Subcutaneous abdominal adipose tissue (tissue), 5 donors: ENCODE measurements around the gene RSPH6A.
"Not testable (repeated sequence)": the region's sequence is repeated elsewhere in the genome, so short reads cannot be mapped to it uniquely, and the experiment has no call there.

Experiments
- H3K27ac ChIP-seq: one replicate; pipeline ENCODE4 v1.7.0; 2013; ENCODE audit warnings: low read depth, mild to moderate bottlenecking, inconsistent platforms, low read length, moderate library complexity
- H3K27me3 ChIP-seq, 5 donors: one replicate each; pipeline ENCODE4 v1.7.0; 2013; ENCODE audit warnings: low read length in 5 of 5, inconsistent platforms in 1 of 5; ENCODE audit not compliant: control insufficient read depth in 5 of 5, insufficient read depth in 4 of 5
- H3K36me3 ChIP-seq, 5 donors: one replicate each; pipeline ENCODE4 v1.7.0; 2013; ENCODE audit warnings: low read length in 5 of 5; ENCODE audit not compliant: control insufficient read depth in 5 of 5, insufficient read depth in 5 of 5
- H3K4me1 ChIP-seq, 5 donors: one replicate each; pipeline ENCODE4 v1.7.0; 2013; ENCODE audit warnings: low read length in 5 of 5, mild to moderate bottlenecking in 3 of 5, moderate library complexity in 1 of 5; ENCODE audit not compliant: control insufficient read depth in 5 of 5, insufficient read depth in 5 of 5
- H3K4me3 ChIP-seq, 5 donors: one replicate each; pipeline ENCODE4 v1.7.0; 2013; ENCODE audit warnings: low read length in 5 of 5, low read depth in 1 of 5
- H3K9ac ChIP-seq, 5 donors: one replicate each; pipeline ENCODE4 v1.7.0; 2013; ENCODE audit warnings: low read length in 5 of 5, mild to moderate bottlenecking in 4 of 5, moderate library complexity in 3 of 5
- H3K9me3 ChIP-seq, 5 donors: one replicate each; pipeline ENCODE4 v1.7.0; 2013; ENCODE audit warnings: low read length in 5 of 5; ENCODE audit not compliant: control insufficient read depth in 5 of 5
- donor health status: healthy.
- donor health status: healthy.
- donor health status: healthy.
- donor health status: healthy.
- donor health status: healthy.

The RSPH6A gene

GRCh38 chr19:45762870-45763631, 52.1 kb downstream of the RSPH6A start:
- H3K9ac ChIP-seq: no peak overlapping the region
- H3K4me3 ChIP-seq: no peak overlapping the region
- no peaks in the 10 kb centered on the region for H3K9me3 ChIP-seq
- peaks cover 0 to 20% (median 5%) of the 10 kb centered on the region in 5 donors for H3K27me3 ChIP-seq
- no peak overlapping the region for H3K27ac ChIP-seq
- H3K4me1 ChIP-seq: peaks cover 0 to 36% (median 32%) of the 10 kb centered on the region in 5 donors
- peaks cover 0 to 5% (median 0%) of the 10 kb centered on the region in 5 donors for H3K36me3 ChIP-seq

- H3K27me3 ChIP-seq: peaks cover 0 to 20% (median 5%) of the 10 kb centered on the region in 5 donors
These were observed 53.4 kb downstream of the RSPH6A start for GRCh38 chr19:45761714-45762113.

GRCh38 chr19:45758921-45759320, 56.2 kb downstream of the RSPH6A start:
- H3K27ac ChIP-seq: no peak overlapping the region
- peaks cover 0 to 14% (median 5%) of the 10 kb centered on the region in 5 donors for H3K27me3 ChIP-seq
- no peak overlapping the region for H3K4me3 ChIP-seq
- no peaks in the 10 kb centered on the region for H3K9me3 ChIP-seq
- H3K9ac ChIP-seq: peak overlapping the region in 1 of 5 donors; percentile 14
- H3K4me1 ChIP-seq: peaks cover 0 to 2% (median 1%) of the 10 kb centered on the region in 5 donors
- H3K36me3 ChIP-seq: no peaks in the 10 kb centered on the region

More at GRCh38 chr19:45761714-45762113, 53.4 kb downstream of the RSPH6A start:
- H3K4me3 ChIP-seq: no peak overlapping the region
- no peak overlapping the region for H3K27ac ChIP-seq
- no peaks in the 10 kb centered on the region for H3K9me3 ChIP-seq
- H3K9ac ChIP-seq: no peak overlapping the region
- peaks cover 0 to 5% (median 0%) of the 10 kb centered on the region in 5 donors for H3K36me3 ChIP-seq
- peaks cover 0 to 22% (median 19%) of the 10 kb centered on the region in 5 donors for H3K4me1 ChIP-seq

GRCh38 chr19:45757695-45758094, 57.4 kb downstream of the RSPH6A start:
- Histone ChIP-seq H3K4me3 (no peak overlapping the region), H3K9me3 (no peaks in the 10 kb centered on the region), H3K36me3 (no peaks in the 10 kb centered on the region), H3K27me3 (peaks cover 0 to 5% (median 0%) of the 10 kb centered on the region in 5 donors), H3K9ac (no peak overlapping the region), H3K27ac (no peak overlapping the region), H3K4me1 (no peaks in the 10 kb centered on the region)

- Histone ChIP-seq H3K4me1 (no peaks in the 10 kb centered on the region), H3K36me3 (no peaks in the 10 kb centered on the region), H3K9ac (no peak overlapping the region), H3K9me3 (no peaks in the 10 kb centered on the region), H3K27ac (no peak overlapping the region), H3K4me3 (no peak overlapping the region), H3K27me3 (peaks cover 0 to 4% (median 0%) of the 10 kb centered on the region in 5 donors)
These were observed 60.8 kb downstream of the RSPH6A start for GRCh38 chr19:45754323-45754722.

- Histone ChIP-seq H3K9ac (no peak overlapping the region), H3K36me3 (no peaks in the 10 kb centered on the region), H3K9me3 (no peaks in the 10 kb centered on the region), H3K27ac (no peak overlapping the region), H3K4me1 (no peaks in the 10 kb centered on the region), H3K4me3 (no peak overlapping the region), H3K27me3 (no peaks in the 10 kb centered on the region)
These were observed 61.6 kb downstream of the RSPH6A start for GRCh38 chr19:45753548-45753947.

GRCh38 chr19:45752639-45753038, 62.5 kb downstream of the RSPH6A start:
- no peaks in the 10 kb centered on the region for H3K36me3 ChIP-seq
- no peak overlapping the region for H3K9ac ChIP-seq
- H3K9me3 ChIP-seq: no peaks in the 10 kb centered on the region
- H3K4me3 ChIP-seq: no peak overlapping the region
- H3K4me1 ChIP-seq: no peaks in the 10 kb centered on the region
- H3K27ac ChIP-seq: no peak overlapping the region
- H3K27me3 ChIP-seq: no peaks in the 10 kb centered on the region

GRCh38 chr19:45751483-45751882, 63.6 kb downstream of the RSPH6A start:
- H3K36me3 ChIP-seq, H3K9me3 ChIP-seq, H3K4me1 ChIP-seq: not testable (repeated sequence)

GRCh38 chr19:45747513-45747912, 67.6 kb downstream of the RSPH6A start:
- Histone ChIP-seq H3K27me3 (peaks cover 0 to 4% (median 0%) of the 10 kb centered on the region in 5 donors), H3K4me1 (no peaks in the 10 kb centered on the region), H3K9ac (no peak overlapping the region), H3K27ac (no peak overlapping the region), H3K9me3 (no peaks in the 10 kb centered on the region), H3K36me3 (no peaks in the 10 kb centered on the region), H3K4me3 (no peak overlapping the region)

More at GRCh38 chr19:45751483-45751882, 63.6 kb downstream of the RSPH6A start:
- not testable (repeated sequence) for H3K9ac ChIP-seq, H3K4me3 ChIP-seq, H3K27ac ChIP-seq, H3K27me3 ChIP-seq

GRCh38 chr19:45746866-45747265, 68.2 kb downstream of the RSPH6A start:
- peaks cover 0 to 4% (median 0%) of the 10 kb centered on the region in 5 donors for H3K27me3 ChIP-seq
- no peaks in the 10 kb centered on the region for H3K9me3 ChIP-seq
- H3K36me3 ChIP-seq: no peaks in the 10 kb centered on the region
- no peaks in the 10 kb centered on the region for H3K4me1 ChIP-seq
- no peak overlapping the region for H3K4me3 ChIP-seq
- no peak overlapping the region for H3K9ac ChIP-seq
- H3K27ac ChIP-seq: no peak overlapping the region
